Esophagus mucosa (tissue), 1 donor: ENCODE data around the gene CHD9. TPM values are rescaled to one million over a fixed set of nuclear protein-coding genes. Genes with fewer than 3 reads are reported as not detected.

Source experiments
- ATAC-seq: fragments of 200-7000 bp; cut with Tn5 transposase; one replicate; pipeline ENCODE4 v1.9.1; 2020
- total RNA-seq: library from RNA; stranded (reverse); gene quantifications from one replicate; pipeline ENCODE4 v1.2.4, GENCODE V29; 2023
- donor health status: DM: yes; HTN: yes; CAD: no.

The CHD9 gene
- total RNA-seq, 1 donor from 2014 or later: 39.3 TPM

DNA sequence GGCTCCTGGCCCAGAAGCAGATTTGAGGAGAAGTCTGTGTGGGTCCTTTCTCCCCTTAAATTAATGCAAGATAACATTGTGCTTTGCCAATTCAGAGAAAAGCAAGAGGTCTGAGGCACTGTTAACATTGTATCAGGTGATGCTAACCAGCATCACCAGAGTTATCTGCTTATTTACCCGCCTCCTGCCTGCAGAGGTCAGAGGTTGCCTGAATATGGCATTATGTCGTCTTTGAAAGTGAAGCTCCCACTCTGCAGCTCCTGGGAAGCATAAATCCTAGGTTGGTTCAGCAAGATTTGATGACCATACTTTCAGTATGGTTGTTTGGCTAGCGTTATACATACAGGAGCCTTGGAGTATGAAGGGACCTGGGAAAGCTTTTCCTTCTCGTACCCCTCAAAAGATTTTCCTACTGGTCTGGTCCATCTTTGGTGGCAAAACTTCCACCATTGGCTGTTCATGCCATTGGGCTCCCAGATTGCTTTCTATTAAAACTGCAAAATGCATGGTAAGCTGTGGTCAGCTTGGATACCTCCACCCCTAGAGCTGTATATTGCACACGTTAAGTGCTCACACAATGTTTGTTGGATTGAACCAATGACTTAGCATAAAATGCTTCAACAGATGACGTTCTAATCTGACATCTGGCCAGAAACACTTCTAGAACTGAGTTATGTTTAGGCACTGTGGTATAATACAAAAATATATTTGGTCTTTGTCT is 24.1 kb downstream of the CHD9 start:
- no peak for ATAC-seq

DNA sequence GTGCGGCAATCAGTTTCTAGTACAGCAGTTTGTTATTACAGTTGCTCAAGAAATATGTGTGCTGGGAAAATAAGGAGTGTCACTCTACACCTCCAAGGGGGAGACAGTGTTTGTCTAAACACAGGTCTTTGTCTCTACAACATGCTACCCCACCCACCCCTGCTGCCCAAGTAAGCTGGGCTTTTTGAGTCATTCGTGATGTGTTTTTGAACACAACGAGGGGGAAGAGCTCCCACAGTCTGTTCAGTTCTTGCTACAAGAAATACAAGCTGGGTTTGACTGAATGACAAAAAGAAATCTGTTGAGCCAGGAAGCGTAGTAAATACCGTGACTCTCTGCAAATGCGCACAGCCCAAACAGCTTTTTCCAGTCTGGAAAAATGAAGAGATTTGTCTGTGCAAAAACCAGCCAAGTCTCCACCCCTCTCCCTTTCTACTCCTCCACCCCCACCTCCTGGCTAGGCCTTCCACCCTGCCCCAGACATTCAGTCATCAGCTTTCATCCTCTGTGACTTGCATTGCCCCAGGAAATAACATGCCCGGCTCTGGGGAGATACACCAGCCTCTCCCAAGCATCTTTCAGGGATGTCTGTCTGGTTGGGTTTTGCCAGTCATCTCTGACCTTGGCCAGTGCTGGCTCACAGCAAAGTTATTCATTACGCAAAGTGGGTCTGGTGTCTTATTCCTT is 25.7 kb downstream of the CHD9 start:
- ATAC-seq: peak; percentile 87

DNA sequence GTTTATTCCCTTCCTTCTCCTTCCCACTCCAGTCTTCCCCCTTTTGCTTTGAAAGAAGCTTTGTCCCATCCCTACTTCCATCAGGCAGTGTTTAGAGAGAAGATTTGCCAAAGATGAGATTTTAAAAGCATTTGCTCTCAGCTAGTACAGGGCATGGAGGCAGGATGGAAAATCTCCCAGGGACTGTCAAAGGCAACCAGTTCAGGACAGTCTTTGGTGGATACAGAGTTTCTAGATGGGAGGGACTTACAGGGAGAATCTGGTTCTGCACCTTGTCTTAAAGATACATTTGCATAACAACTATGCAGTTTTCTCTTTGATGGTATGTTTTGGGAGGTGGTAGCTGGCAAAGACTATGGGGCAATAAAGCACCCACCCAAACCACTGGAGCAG is 26.2 kb downstream of the CHD9 start:
- peak; percentile 13 for ATAC-seq

DNA sequence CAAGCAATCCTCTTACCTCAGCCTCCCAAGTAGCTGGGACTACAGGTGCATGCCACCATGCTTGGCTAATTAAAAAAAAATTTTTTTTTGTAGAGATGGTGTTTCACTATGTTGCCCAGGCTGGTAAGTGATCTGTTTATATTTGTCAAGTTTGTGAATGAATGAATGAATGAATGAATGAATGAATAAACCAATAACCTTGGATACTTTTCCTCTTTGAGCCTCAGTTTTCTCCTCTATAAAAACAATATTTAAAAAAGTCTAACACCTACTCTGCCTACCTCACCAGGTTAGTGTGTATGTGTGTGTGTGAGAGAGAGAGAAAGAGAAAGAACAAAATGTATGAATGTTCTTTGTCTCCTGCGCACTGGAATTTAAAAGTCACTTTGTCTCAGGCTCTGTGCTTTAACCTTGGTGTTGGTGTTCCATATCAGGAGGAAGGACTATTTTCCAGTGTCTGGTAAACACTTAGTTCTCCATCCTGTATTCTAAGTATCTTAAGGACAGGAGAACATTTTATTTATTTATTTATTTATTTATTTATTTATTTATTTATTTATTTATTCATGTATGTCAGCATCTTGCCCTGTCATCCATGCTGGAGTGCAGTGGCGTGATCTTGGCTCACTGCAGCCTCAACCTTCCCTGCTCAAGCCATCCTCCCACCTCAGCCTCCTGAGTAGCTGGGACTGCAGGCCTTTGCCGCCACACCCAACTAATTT is 27.1 kb downstream of the CHD9 start:
- ATAC-seq: no peak

DNA sequence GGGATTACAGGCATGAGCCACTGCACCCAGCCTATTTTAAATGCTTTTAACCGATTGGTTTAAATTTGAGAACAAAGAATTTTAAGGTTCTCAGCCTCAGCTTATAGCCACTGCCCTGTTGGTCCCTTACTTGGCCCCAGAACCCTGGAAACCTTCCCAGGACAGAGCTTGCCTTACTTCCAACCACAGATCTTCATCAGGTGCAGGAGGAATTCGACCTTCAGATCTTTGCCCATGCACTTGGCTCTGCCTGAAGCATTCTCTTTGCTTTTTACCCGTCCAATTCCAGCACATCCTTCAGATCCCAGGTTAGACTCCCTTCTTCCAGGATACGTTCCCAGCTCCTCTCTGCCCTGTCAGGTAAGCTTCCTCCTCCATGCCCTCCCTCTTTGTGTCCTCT is 27.7 kb downstream of the CHD9 start:
- no peak for ATAC-seq

DNA sequence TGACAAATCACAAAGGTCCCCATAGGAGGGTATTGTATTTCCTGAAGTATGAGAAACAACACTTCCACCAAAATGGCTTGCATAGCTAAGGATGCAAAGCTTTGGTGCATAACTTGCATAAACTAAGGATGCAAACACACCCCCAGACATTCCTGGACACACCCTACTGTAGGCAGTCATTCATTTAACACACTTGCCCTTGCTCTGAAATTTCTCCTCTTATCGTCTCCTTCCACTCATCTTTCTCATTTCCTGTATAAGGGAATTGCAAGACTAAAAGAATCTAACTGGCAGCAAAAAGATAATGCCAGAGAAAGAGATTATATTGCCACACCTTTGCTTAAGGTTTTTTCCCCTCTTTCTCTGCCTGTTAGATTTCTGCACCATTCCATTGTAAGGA is 28.3 kb downstream of the CHD9 start:
- ATAC-seq: no peak

DNA sequence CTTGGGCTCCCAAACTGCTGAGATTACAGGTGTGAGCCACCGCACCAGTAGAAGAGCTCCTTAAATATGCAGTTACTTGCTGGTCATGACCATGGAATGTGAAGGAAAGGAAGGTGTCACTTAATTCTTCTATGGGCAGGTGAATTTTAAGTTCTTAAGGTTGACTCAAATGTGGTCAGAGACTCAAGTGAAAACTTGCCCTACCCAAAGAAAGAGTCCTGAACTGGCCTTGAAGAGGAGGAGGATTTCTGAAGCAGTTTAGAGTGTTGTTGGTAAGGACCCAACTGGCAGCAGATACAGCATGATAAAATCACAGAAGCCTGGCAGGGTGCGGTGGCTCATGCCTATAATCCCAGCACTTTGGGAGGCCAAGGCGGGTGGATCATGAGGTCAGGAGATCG is 29.4 kb downstream of the CHD9 start:
- peak; percentile 76 for ATAC-seq

DNA sequence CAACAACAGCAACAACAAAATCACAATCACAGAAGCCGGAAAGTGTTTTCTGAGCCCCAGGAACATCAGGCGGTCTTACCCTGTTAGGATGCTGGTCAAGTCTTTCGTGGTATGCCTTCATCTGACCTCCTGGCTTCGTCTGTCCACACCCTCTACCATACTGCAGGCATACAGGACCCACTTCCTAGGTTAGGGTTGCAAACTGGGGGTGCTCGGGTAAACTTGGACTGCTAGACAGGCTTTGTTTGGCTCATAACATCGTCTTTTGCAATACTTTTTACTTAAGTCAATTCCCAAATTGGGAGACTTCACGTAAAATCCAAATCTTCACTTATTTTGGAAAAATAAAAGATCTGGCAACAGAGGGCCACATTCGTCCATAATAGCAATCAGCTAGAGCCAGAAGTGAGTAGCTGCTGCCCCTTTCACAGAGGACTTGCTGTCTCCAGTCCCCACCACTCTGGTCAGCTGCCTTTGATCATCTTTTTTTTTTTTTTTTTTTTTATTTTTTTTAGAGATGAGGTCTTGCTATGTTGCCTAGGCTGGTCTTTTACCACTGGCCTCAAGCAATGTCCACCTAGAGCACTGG is 30.0 kb downstream of the CHD9 start:
- ATAC-seq: no peak

DNA sequence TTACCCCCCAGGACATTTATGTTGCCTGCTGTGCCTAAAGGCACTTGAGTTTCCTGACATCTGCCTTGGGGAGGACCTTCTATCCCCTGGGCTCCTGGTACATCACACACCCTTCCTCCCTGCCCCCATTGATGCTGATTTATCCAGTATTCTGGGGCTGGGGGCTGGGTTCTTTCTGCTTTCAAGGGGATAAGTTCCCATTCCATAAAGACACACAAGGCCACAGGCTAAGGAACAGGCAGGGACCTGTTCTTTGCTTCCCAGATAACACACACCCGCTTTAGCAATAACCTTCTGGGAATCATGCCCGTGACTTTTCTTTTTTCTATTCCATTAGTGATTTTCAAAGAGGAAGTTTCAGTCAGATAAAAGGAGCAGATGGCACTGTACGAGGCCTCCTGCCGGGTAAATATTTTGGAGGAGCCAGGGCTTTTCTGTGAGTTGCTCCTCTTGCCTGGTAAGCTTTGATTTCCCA is 30.6 kb downstream of the CHD9 start:
- peak; percentile 11 for ATAC-seq

DNA sequence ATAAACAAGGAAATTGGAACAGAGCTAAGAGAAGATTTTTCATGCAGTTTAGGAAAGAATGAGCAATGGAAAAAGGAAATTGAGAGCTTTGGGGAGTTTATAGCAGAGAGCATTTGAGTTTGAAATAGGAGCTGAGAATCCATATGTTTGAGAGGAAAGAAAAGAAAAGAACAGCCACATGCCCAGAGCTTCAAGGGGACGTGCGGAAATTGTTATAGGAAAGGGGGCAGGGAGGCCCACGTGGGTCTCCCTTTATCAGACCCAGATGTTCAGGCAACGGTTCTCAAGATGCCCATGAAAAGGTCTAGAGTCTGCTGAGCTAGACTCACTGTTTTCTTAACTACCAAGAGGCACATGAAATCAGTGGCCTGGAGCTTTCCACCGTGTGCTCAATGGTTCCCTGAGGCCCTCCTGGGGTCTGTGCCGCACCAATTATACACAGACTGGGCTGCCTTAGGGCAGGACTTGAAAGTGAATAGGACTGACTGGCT is 31.2 kb downstream of the CHD9 start:
- ATAC-seq: no peak

DNA sequence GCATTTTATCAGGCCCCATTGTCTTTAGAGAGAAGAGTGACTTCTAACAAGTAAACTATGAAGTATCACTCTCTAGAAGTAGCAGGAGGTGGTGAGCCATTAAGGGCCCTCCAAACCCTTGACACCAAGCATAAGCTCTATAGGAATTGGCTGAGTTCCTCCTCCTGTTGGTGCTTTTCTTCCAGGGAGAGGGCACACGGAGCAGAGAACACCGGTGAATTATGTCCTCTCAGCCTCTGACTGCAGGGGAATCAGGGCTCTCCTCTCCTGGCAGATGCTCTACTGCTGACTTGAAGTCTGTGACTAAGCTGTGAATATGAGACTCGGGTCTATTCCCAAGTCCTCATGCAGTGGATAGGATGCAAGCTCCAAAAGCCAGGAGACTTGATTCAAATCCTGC is 32.3 kb downstream of the CHD9 start:
- ATAC-seq: no peak

DNA sequence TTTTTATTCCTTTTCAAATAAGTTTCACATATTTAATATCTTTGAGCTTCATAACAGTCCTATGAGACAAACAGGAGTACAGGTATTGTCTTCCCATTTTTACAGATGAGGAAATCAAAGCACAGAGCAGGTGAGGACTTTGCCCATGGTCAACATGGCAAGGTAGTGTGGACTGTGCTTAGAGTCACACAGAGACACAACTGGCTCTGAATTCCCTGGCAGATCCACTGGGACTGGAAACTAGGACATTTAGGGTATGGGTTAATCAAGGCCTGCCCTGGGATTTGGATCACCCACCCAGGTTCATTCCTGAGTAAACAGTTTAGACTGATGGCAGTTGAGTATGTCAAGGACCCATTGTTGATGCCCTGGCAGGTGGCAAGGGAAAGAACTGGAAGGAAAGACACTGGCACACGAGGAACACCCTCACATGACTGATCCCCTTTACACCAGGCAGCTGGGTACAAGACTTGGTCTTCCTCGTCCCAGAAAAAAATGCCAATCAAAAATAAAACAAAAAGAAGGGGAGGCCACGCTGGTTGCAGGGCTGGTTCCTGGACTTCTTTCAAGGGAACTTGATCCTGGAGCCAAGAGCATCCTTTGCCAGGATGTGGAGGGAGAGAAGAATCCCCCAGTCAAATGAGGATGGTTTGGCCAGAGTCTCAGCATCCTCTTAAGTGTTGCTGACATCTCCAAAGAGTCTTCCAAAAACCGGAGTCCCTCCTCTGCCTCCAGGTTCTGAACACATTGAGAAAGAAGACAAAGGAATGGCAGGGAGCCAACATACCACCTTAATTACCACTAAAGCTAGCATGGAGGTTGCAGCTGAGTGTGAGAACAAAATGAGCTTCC is 34.9 kb downstream of the CHD9 start:
- ATAC-seq: no peak

DNA sequence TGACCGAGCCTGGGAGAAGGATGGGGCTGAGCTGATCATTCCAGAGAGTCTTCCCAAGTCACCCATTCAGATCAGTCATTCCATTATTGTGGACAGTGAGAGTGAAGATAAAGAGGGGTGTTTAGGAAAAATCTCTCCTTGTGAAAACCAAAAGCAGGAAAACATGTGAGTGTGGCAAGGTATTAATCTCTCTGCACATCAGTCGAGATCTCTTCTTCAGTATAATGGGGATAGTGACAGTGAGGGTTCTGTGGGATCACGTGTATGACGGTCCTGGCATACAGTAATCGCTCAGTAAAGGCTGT is 35.4 kb downstream of the CHD9 start:
- ATAC-seq: no peak

DNA sequence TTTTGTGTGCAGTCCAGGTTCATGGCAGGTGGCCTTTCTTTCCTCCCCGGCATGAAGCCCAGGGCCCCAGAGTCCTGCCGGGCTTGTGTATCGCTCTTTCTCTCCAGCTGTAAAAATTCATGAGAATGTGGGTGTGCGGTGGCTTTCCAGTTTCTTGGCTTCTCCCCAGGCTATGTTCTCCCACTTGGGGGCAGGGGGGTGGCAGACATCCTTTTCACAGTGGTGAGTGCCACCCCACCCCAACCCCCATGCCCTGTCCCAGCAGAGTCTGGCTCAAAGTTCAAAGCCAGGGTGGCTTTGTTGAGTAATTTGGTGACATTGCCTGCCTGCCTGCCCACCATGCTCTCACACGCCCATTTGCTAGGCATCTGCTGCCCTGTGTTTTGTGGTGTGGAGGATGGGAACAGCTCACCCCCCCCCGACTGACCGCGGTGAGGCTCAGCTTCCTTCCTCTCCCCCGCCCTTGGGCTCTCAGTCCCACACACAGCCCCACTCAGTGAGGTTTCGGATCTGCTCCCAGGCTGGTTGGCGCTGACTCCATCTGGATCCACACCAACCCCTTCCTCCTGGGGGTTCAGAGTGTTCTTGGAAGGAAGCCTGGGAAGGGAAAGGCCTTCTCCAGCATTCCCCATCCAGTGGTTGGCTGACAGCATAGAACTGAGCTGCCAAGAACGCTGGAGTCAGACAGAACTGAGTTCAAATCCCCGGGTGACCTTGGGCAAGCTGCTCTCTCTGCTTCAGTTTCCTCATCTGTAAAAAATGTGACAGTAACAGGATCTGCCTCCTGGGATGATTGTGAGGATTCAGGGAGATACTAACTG is 36.0 kb downstream of the CHD9 start:
- peak; percentile 41 for ATAC-seq

DNA sequence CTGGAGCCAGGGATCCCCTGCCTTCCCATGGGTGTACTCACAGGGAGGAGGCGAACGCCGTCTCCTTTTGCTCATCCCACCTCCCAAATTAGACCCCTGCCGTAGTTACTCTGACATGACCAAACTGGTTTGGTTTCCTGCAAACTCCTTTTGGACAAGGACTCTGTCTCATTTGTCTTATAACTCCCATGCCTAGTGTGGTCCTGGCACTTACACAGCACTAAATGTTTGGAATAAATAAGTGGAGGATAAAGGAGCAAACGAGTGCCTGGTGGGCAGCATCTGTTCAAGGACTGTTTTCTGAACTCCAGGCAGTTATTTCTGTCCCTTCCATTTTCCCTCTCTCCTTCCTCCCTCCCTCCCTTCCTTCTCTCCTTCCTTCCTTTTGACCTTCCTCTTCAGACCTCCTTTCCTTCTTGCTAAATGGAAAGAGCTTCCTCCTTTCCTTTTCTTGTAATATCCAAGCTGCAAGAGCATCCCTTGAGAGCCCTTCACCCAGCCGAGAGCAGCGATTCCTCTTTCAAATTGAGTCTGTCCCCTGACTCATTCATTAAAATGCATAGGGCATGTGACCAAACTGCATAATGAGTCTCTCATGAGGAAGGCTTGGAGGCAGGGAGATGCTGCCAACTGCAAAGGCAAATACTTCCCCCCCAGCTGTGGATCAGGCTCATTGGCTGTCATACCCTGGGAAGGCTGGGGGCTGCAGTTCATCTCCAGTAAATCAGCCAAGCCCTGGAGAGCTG is 36.8 kb downstream of the CHD9 start:
- ATAC-seq: peak; percentile 54

DNA sequence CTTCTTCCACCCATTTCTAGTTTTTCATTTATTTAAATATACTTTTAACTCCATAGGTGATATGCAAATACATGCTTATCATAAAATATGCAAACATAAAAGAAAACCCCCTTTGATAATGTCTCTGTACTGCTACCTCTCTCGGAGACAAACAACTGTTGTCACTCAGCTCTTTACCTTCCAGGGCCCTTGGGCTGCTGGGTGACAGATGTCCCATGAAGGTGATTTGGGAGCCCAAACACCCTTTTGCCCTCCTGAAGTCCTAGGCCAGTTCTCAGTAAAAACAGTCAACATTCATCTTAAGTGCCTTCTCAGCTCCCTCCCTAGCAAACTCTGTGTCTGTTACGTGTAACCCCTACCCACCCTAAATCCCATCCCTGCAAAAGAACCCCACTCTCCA is 37.5 kb downstream of the CHD9 start:
- no peak for ATAC-seq

DNA sequence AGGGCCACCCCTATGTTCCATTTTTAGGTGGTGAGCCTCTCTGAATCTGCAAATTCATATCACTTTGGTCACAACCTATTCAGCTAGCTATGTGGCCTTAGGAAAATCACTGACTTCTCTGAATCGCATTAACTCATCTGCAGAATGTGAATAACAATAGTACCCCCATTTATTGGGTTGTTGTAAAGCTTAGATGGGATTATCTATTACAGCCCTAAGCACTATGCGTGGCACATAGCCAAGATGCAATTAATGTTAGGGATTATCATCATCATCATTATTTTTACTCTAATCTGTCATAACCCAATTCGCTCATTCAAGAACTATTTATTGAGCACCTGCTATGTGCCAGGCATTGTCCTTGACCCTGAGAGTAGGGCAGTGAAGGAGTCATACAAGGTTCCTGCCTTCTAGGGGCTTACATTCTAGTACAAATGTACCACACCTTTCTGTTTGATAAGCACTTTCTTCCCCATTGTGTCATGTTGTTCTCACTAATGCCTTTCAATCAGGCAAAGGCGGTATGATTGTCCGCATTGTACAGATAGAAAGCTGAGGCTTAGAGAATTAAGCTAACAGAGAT is 38.5 kb downstream of the CHD9 start:
- no peak for ATAC-seq

DNA sequence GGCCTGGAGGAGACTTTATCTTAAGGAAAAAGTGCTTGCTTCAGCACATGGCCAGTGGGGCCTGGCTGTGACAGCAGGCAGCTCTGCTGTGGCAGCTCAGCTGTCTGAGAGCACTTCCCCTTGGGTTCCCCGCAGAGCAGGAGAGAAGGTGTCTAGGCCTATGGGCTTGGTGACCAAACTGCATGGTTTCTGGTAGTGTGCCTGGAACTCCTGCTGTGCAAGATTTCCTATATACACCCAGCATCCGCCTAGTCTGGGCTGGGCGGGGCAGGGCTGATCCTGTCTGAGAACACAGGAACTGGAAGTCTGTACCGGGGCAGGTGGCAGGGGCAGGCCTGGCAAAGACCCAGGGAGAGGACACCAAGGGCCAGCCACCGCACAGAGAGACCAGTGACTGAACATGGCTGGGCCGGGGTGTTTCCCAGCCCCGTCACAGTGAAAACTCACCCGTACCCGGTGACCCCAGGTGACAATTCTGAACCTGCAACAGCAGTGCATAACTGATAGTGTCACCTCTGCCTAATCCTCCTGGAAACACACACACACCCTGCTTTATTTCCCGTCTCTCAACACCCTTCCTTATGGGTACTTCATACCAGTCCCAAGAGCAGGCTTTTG is 39.3 kb downstream of the CHD9 start:
- peak; percentile 84 for ATAC-seq

DNA sequence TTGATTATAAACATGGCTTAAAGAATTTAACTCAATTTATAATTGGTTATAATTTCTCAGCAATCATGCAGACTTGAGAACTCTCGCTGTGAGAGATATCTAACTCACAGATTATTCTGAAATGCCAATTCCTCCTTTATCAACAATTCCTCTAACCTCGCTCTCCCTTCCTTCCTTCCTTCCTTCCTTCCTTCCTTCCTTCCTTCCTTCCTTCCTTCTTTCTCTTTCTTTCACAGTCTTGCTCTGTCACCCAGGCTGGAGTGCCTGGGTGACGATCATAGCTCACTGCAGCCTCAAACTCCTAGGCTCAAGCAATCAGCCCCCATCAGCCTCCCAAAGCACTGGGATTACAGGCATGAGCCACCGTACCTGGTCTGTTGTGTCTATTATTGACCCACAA is 42.4 kb downstream of the CHD9 start:
- ATAC-seq: no peak
